Measurements from ENCODE around the gene TAB2. TPM values are rescaled to one million over a fixed set of nuclear protein-coding genes. Genes with fewer than 3 reads are reported as not detected.

The TAB2 gene
- total and polyA plus RNA-seq, 2 donors (not counting 1 experiment from before 2014, with no cell fraction given): 31.6 to 88.5 TPM

GRCh38 chr6:149284904-149285303 lies 32.6 kb upstream of the TAB2 start:
- Mint-ChIP-seq H3K27ac (no peak overlapping the region), H3K9me3 (ENCODE audit: insufficient read depth) (no peaks in the 10 kb centered on the region), H3K4me3 (no peak overlapping the region), H3K4me1 (no peaks in the 10 kb centered on the region), H3K27me3 (no peaks in the 10 kb centered on the region)
- Histone ChIP-seq H4K20me1 (ENCODE audit: control insufficient read depth, insufficient read depth, low read length, poor library complexity, severe bottlenecking) (no peaks in the 10 kb centered on the region), H2AFZ (ENCODE audit: insufficient read depth, low read depth, low read length, poor library complexity, severe bottlenecking) (no peak overlapping the region), H3K36me3 (replicated peaks in 1 of 2; ENCODE audit: control extremely low read depth in 1 of 2, control insufficient read depth in 1 of 2, extremely low read depth in 1 of 2, insufficient read depth in 2 of 2, low read length in 1 of 2) (no peaks in the 10 kb centered on the region), H3K27ac (ENCODE audit: low read length in 2 of 2) (no peak overlapping the region), H3K79me2 (ENCODE audit: control insufficient read depth, insufficient read depth, low read length) (no peaks in the 10 kb centered on the region), H3K4me2 (replicated peaks; ENCODE audit: low read depth, low read length, poor library complexity, severe bottlenecking) (no peak overlapping the region), H3K4me1 (ENCODE audit: control insufficient read depth in 2 of 2, insufficient read depth in 2 of 2, low read length in 2 of 2) (no peaks in the 10 kb centered on the region), H3K27me3 (replicated peaks in 1 of 4; ENCODE audit: control extremely low read depth in 1 of 4, control insufficient read depth in 3 of 4, insufficient read depth in 4 of 4, low read length in 3 of 4) (no peaks in the 10 kb centered on the region), H3K9ac (ENCODE audit: low read length) (no peak overlapping the region), H3K9me3 (ENCODE audit: control extremely low read depth in 1 of 3, control insufficient read depth in 2 of 3, insufficient read depth in 1 of 3, low read length in 2 of 3) (no peaks in the 10 kb centered on the region), H3K4me3 (ENCODE audit: control extremely low read depth in 1 of 5, extremely low read depth in 1 of 5, insufficient read depth in 1 of 5, low read depth in 2 of 5, low read length in 4 of 5) (no peak overlapping the region)
- intact Hi-C loops (cut with micrococcal nuclease): no loop called here
- ChIA-PET CTCF (no interaction called here), POLR2A (no interaction called here)
- DNase-seq: no peak
- TF ChIP-seq CTCF (IDR thresholded peaks at IDR 0.05) (no peak), EZH2 (IDR thresholded peaks at IDR 0.05; ENCODE audit: borderline replicate concordance, insufficient read depth, low read depth, low read length, poor library complexity, severe bottlenecking) (no peak)
- no peak for ATAC-seq (ENCODE audit: low read depth)
- WGBS (ENCODE audit: insufficient coverage): 77% methylated on average over 3 of the region's 3 CpGs

DNA sequence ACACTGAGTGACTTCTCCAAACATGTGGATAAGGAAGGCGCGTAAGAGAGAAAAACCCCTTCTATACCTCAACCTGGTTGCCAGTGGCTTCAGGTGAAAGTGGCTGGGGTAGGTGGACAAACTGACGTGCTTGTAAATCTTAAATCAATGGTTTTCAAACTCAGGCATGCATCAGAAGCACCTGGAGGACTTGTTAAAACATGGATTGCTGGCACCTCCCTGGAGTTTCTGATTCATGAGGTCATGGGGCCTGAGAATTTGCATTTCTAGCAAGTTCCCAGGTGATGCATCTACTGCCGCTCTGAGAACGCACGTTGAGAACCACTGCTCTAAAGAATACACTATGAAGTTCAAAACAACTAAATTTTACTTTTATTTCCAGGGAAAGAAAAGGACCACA lies 31.9 kb upstream of the TAB2 start:
- Histone ChIP-seq H3K79me2 (ENCODE audit: control insufficient read depth, insufficient read depth, low read length) (no peaks in the 10 kb centered on the region), H3K27me3 (replicated peaks in 1 of 4; ENCODE audit: control extremely low read depth in 1 of 4, control insufficient read depth in 3 of 4, insufficient read depth in 4 of 4, low read length in 3 of 4) (no peaks in the 10 kb centered on the region), H3K9me3 (ENCODE audit: control extremely low read depth in 1 of 3, control insufficient read depth in 2 of 3, insufficient read depth in 1 of 3, low read length in 2 of 3) (no peaks in the 10 kb centered on the region), H2AFZ (ENCODE audit: insufficient read depth, low read depth, low read length, poor library complexity, severe bottlenecking) (no peak overlapping the region), H3K9ac (ENCODE audit: low read length) (no peak overlapping the region), H3K4me2 (replicated peaks; ENCODE audit: low read depth, low read length, poor library complexity, severe bottlenecking) (no peak overlapping the region), H4K20me1 (ENCODE audit: control insufficient read depth, insufficient read depth, low read length, poor library complexity, severe bottlenecking) (no peaks in the 10 kb centered on the region), H3K36me3 (replicated peaks in 1 of 2; ENCODE audit: control extremely low read depth in 1 of 2, control insufficient read depth in 1 of 2, extremely low read depth in 1 of 2, insufficient read depth in 2 of 2, low read length in 1 of 2) (no peaks in the 10 kb centered on the region), H3K4me3 (ENCODE audit: control extremely low read depth in 1 of 5, extremely low read depth in 1 of 5, insufficient read depth in 1 of 5, low read depth in 2 of 5, low read length in 4 of 5) (no peak overlapping the region), H3K4me1 (ENCODE audit: control insufficient read depth in 2 of 2, insufficient read depth in 2 of 2, low read length in 2 of 2) (no peaks in the 10 kb centered on the region), H3K27ac (ENCODE audit: low read length in 2 of 2) (no peak overlapping the region)
- no peaks in the 10 kb centered on the region for H3K4me1 Mint-ChIP-seq
- no peak overlapping the region for H3K4me3 Mint-ChIP-seq
- no peaks in the 10 kb centered on the region for H3K27me3 Mint-ChIP-seq
- POLR2A ChIA-PET: no interaction called here
- H3K9me3 Mint-ChIP-seq (ENCODE audit: insufficient read depth): no peaks in the 10 kb centered on the region
- 33% methylated on average over 1 of the region's 6 CpGs for WGBS (ENCODE audit: insufficient coverage)
- CTCF ChIA-PET: no interaction called here
- ATAC-seq (ENCODE audit: low read depth): no peak
- no peak for TF ChIP-seq CTCF (IDR thresholded peaks at IDR 0.05)
- no peak for TF ChIP-seq EZH2 (IDR thresholded peaks at IDR 0.05; ENCODE audit: borderline replicate concordance, insufficient read depth, low read depth, low read length, poor library complexity, severe bottlenecking)
- DNase-seq: no peak
- no peak overlapping the region for H3K27ac Mint-ChIP-seq
- intact Hi-C loops (cut with micrococcal nuclease): no loop called here
